ENCODE results near the gene CASS4.
A peak's percentile ranks its signal among the peaks of the same experiment; 100 is the strongest.
"Not testable (repeated sequence)": the region's sequence is repeated elsewhere in the genome, so short reads cannot be mapped to it uniquely, and the experiment has no call there.

The CASS4 gene

GRCh38 chr20:56403465-56403864 is 8.6 kb upstream of the CASS4 start:
- DNase-seq (ENCODE audit: low read depth), result no peak
- H3K4me3 ChIP-seq (ENCODE audit: low read depth, low read length), result no peak overlapping the region
- TF ChIP-seq CTCF (conservative IDR thresholded peaks at IDR 0.05; ENCODE audit: low read depth, low read length), result no peak

- not testable (repeated sequence) for DNase-seq (ENCODE audit: low read depth); H3K4me3 ChIP-seq (ENCODE audit: low read depth, low read length)
Measured at GRCh38 chr20:56405356-56405755, 6.7 kb upstream of the CASS4 start.

GRCh38 chr20:56406910-56407309 is 5.2 kb upstream of the CASS4 start:
- H3K4me3 ChIP-seq (ENCODE audit: low read depth, low read length), result no peak overlapping the region
- DNase-seq (ENCODE audit: low read depth), result no peak
- no peak for TF ChIP-seq CTCF (conservative IDR thresholded peaks at IDR 0.05; ENCODE audit: low read depth, low read length)

GRCh38 chr20:56409521-56409920 is 2.5 kb upstream of the CASS4 start:
- DNase-seq (ENCODE audit: low read depth), result peak; percentile 98
- no peak overlapping the region for H3K4me3 ChIP-seq (ENCODE audit: low read depth, low read length)
- TF ChIP-seq CTCF (conservative IDR thresholded peaks at IDR 0.05; ENCODE audit: low read depth, low read length), result no peak

GRCh38 chr20:56409956-56410355 is 2.1 kb upstream of the CASS4 start:
- no peak overlapping the region for H3K4me3 ChIP-seq (ENCODE audit: low read depth, low read length)
- TF ChIP-seq CTCF (conservative IDR thresholded peaks at IDR 0.05; ENCODE audit: low read depth, low read length), result no peak
- DNase-seq (ENCODE audit: low read depth), result no peak

GRCh38 chr20:56411287-56411686 is 773 bp upstream of the CASS4 start:
- peak overlapping the region; percentile 62 for H3K4me3 ChIP-seq (ENCODE audit: low read depth, low read length)
- DNase-seq (ENCODE audit: low read depth), result not testable (repeated sequence)

GRCh38 chr20:56412473-56412790 is 372 bp downstream of the CASS4 start:
- DNase-seq (ENCODE audit: low read depth), result no peak
- H3K4me3 ChIP-seq (ENCODE audit: low read depth, low read length), result peak overlapping the region; percentile 62
- no peak for TF ChIP-seq CTCF (conservative IDR thresholded peaks at IDR 0.05; ENCODE audit: low read depth, low read length)

GRCh38 chr20:56412949-56413348 is 889 bp downstream of the CASS4 start:
- peak overlapping the region; percentile 62 for H3K4me3 ChIP-seq (ENCODE audit: low read depth, low read length)
- no peak for DNase-seq (ENCODE audit: low read depth)
- TF ChIP-seq CTCF (conservative IDR thresholded peaks at IDR 0.05; ENCODE audit: low read depth, low read length), result no peak

Data from choroid plexus epithelial cell (primary cell).